Small intestine (tissue), 7 donors: ENCODE results near the gene PITRM1. TPM values are rescaled to one million over a fixed set of nuclear protein-coding genes. Genes with fewer than 3 reads are reported as not detected.

Experiments used
- DNase-seq, 2 donors: peaks; one replicate each; pipeline versions ENCODE4 v3.0.0 to v3.0.0-alpha.2; 2013
- FAIRE-seq: peaks from 2 replicates; lab custom pipeline; 2012; peaks lifted over from hg19 to GRCh38; lab: Jason Lieb, UNC
- H3K27ac ChIP-seq, 3 donors: one replicate each; pipeline ENCODE4 v1.5.1; 2013; ENCODE audit warnings: low read length in 2 of 3, mild to moderate bottlenecking in 2 of 3, control low read depth in 1 of 3, inconsistent platforms in 1 of 3, low read depth in 1 of 3, moderate library complexity in 1 of 3
- H3K27me3 ChIP-seq, 3 donors: one replicate each; pipeline ENCODE4 v1.6.1; 2013; ENCODE audit warnings: low read length in 3 of 3, inconsistent platforms in 1 of 3; ENCODE audit not compliant: control insufficient read depth in 3 of 3, insufficient read depth in 3 of 3
- H3K36me3 ChIP-seq, 3 donors: one replicate each; pipeline ENCODE4 v1.6.1; 2013; ENCODE audit warnings: low read length in 3 of 3, inconsistent platforms in 1 of 3, low read depth in 1 of 3, mild to moderate bottlenecking in 1 of 3, moderate library complexity in 1 of 3; ENCODE audit not compliant: control insufficient read depth in 3 of 3, insufficient read depth in 2 of 3
- H3K4me1 ChIP-seq, 3 donors: one replicate each; pipeline ENCODE4 v1.6.1; 2013; ENCODE audit warnings: low read length in 2 of 3, inconsistent platforms in 1 of 3, low read depth in 1 of 3, mild to moderate bottlenecking in 1 of 3, moderate library complexity in 1 of 3; ENCODE audit not compliant: control insufficient read depth in 3 of 3, insufficient read depth in 2 of 3
- H3K4me3 ChIP-seq, 3 donors: one replicate each; pipeline ENCODE4 v1.5.1; 2013; ENCODE audit warnings: low read length in 3 of 3, control low read depth in 1 of 3, inconsistent platforms in 1 of 3, low read depth in 1 of 3, mild to moderate bottlenecking in 1 of 3, moderate library complexity in 1 of 3
- H3K9me3 ChIP-seq, 2 donors: one replicate each; pipeline ENCODE4 v1.6.1; 2013; ENCODE audit warnings: low read depth in 1 of 2, low read length in 1 of 2; ENCODE audit not compliant: control insufficient read depth in 2 of 2, insufficient read depth in 1 of 2
- WGBS, 3 donors: extraction: QIAGEN DNeasy Blood & Tissue Kit; methylation state at CpG; one replicate each; pipeline ENCODE4 v1.1.7; 2013; 5-methylcytosine and 5-hydroxymethylcytosine counted together
- polyA plus RNA-seq, 4 donors: library from polyadenylated mRNA; stranded (reverse) in 3 of 4; unstranded in 1 of 4; fragments of 200-250 nt in 3 of 4; fragments of 120-200 nt in 1 of 4; gene quantifications; one replicate each; pipeline versions ENCODE4 v1.2.1 to v1.2.3, GENCODE V29; 2013
- donor health status: healthy with polysubstance abuse.
- donor health status: control.
- donor health status: control.
- donor health status: Bipolar disorder and iron deficiency.
- donor health status: healthy.

PITRM1 gene
- polyA plus RNA-seq, 4 donors: 33.1 to 51.5 (median 46.0) TPM

- Histone ChIP-seq H3K4me3 (no peak overlapping the region), H3K4me1 (peaks cover 0 to 3% (median 0%) of the 10 kb centered on the region in 3 donors), H3K27ac (no peak overlapping the region), H3K9me3 (peaks cover 0 to 11% of the 10 kb centered on the region in 2 donors), H3K36me3 (peaks cover 5 to 47% (median 17%) of the 10 kb centered on the region in 3 donors), H3K27me3 (no peaks in the 10 kb centered on the region)
- WGBS, 3 donors: 82 to 90% (median 85%) methylated on average over 32 of the region's 32 CpGs
- FAIRE-seq (no peak), DNase-seq (no peak)
Measured at GRCh38 chr10:3123571-3124411, 48.8 kb downstream of the PITRM1 start.

- DNase-seq (no peak), FAIRE-seq (no peak)
- peaks cover 5 to 48% (median 19%) of the 10 kb centered on the region in 3 donors for H3K36me3 ChIP-seq
- WGBS, 3 donors: 92 to 95% (median 94%) methylated on average over 27 of the region's 27 CpGs
- H3K9me3 ChIP-seq: peaks cover 0 to 3% of the 10 kb centered on the region in 2 donors
- no peak overlapping the region for H3K27ac ChIP-seq
- H3K4me3 ChIP-seq: no peak overlapping the region
- H3K4me1 ChIP-seq: peaks cover 0 to 3% (median 0%) of the 10 kb centered on the region in 3 donors
- H3K27me3 ChIP-seq: no peaks in the 10 kb centered on the region
Measured at GRCh38 chr10:3122486-3123205, 49.9 kb downstream of the PITRM1 start.

DNA sequence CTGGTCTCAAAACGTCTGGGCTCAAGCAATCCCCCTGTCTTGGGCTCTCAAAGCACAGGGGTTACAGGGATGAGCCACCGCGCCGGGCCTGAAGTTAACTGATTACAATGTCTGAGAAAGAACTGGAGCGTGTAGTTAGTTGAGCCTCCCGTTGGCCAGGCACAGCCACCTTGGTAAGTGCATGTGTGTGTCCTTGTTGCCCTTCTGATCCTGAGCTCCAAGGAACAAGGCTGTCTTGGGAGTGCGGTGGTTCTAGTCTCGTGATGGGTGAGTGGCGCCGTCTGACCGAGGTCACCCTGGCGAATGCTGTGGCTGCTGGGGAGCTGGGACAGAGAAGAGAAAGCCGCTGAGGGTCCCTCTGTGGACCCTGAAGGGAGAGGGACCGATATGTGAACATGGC lies 50.5 kb downstream of the PITRM1 start:
- peaks cover 9 to 53% (median 22%) of the 10 kb centered on the region in 3 donors for H3K36me3 ChIP-seq
- no peak overlapping the region for H3K4me3 ChIP-seq
- 89 to 93% (median 91%) methylated on average over 14 of the region's 14 CpGs for WGBS, 3 donors
- DNase-seq: no peak
- H3K9me3 ChIP-seq: peaks cover 0 to 1% of the 10 kb centered on the region in 2 donors
- H3K27ac ChIP-seq: no peak overlapping the region
- no peaks in the 10 kb centered on the region for H3K27me3 ChIP-seq
- no peak for FAIRE-seq
- peaks cover 0 to under 1% (median 0%) of the 10 kb centered on the region in 3 donors for H3K4me1 ChIP-seq

DNA sequence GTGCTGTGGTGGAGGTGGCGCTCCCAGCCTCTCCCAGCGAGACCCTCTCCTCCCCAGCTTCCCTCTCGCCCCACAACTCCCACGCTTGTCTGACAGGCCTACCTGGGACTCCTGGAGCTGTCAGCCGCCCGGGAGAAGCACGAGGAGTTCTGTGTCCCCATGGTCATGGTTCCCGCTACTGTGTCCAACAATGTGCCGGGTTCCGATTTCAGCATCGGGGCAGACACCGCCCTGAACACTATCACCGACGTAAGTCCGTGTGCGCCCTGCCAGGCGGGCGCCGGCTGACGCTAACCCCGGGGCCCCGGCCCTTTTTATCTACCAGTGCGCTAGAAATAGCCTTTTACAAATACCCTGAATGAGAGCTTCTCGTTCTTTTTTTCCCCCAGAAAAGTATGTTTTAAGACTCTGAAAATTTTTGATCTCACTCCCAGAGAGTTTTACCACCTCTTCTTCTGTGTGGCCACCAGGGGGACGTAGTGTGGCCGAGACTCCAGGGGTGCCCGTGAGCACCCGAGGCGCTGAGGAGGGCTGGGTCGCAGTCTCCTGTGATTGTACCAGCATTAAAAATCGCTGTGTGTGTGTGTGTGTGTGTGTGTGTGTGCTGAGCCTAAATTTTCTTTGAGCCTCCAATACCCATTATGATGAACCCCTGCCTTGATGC lies 52.7 kb downstream of the PITRM1 start:
- Histone ChIP-seq H3K27me3 (no peaks in the 10 kb centered on the region), H3K36me3 (peaks cover 11 to 58% (median 30%) of the 10 kb centered on the region in 3 donors), H3K4me1 (no peaks in the 10 kb centered on the region), H3K4me3 (no peak overlapping the region), H3K27ac (no peak overlapping the region), H3K9me3 (no peaks in the 10 kb centered on the region)
- no peak for FAIRE-seq
- no peak for DNase-seq
- 89 to 96% (median 90%) methylated on average over 31 of the region's 31 CpGs for WGBS, 3 donors

DNA sequence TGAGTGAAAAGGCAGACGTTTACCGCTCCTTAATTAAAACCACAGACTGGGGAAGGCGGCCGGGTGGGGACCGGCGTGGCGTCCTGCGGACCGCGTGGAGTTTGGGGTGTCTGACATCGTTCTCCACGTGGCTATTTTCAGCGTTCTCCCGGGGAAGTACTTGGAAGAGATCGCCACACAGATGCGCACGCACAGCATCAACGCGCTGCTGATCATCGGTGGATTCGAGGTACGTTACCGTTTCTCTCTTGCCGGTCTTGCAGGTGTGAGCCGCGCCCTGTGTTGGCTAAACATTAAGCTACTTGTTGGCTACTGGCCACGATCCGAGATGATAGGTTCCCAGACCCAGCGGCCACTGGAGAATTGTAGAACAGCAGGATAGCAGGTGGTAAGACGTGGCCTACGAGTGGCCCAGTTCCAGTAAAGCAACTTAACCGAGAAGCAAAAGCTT lies 53.9 kb downstream of the PITRM1 start:
- H3K27ac ChIP-seq: no peak overlapping the region
- WGBS, 3 donors: 52 to 81% (median 70%) methylated on average over 32 of the region's 32 CpGs
- no peak overlapping the region for H3K4me3 ChIP-seq
- DNase-seq (peak in 1 of 2 donors; percentile 50), FAIRE-seq (no peak)
- H3K4me1 ChIP-seq: no peaks in the 10 kb centered on the region
- H3K27me3 ChIP-seq: no peaks in the 10 kb centered on the region
- peaks cover 11 to 58% (median 34%) of the 10 kb centered on the region in 3 donors for H3K36me3 ChIP-seq
- no peaks in the 10 kb centered on the region for H3K9me3 ChIP-seq

- FAIRE-seq: no peak
- WGBS, 3 donors: 95 to 99% (median 96%) methylated on average over 12 of the region's 12 CpGs
- no peak for DNase-seq
- Histone ChIP-seq H3K27ac (no peak overlapping the region), H3K9me3 (no peaks in the 10 kb centered on the region), H3K27me3 (no peaks in the 10 kb centered on the region), H3K36me3 (peaks cover 15 to 57% (median 32%) of the 10 kb centered on the region in 3 donors), H3K4me1 (no peaks in the 10 kb centered on the region), H3K4me3 (no peak overlapping the region)
Measured at GRCh38 chr10:3117486-3117885, 55.1 kb downstream of the PITRM1 start.

DNA sequence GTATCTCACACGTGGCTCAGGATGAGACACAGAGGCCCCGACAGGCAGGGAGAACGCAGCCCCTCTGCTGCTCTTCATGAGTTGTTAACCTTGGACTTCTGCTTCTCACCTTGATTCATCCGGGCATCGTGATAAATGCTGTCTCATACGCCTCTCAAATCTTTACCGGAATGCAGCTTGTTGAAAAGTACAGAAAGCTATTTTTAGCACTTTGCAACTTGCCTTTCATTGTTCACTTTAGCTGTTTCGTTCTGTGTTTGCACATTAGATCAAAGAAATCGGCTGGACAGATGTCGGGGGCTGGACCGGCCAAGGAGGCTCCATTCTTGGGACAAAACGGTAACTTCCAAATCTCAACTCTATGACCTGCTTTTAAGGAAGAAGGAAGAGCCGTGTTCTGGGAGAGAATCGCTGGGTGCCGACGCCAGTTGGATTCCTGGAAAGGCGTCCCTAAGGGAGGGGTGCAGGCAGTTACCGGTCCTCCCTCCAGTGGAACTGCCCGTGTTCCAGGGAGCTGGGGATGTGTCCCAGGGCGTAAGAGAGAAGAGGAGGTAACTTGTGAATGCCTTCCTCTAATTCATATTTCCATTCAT lies 56.0 kb downstream of the PITRM1 start:
- no peak for FAIRE-seq
- H3K9me3 ChIP-seq: no peaks in the 10 kb centered on the region
- H3K27me3 ChIP-seq: no peaks in the 10 kb centered on the region
- WGBS, 3 donors: 81 to 87% (median 85%) methylated on average over 20 of the region's 20 CpGs
- no peak overlapping the region for H3K27ac ChIP-seq
- no peaks in the 10 kb centered on the region for H3K4me1 ChIP-seq
- H3K4me3 ChIP-seq: no peak overlapping the region
- H3K36me3 ChIP-seq: peaks cover 14 to 58% (median 27%) of the 10 kb centered on the region in 3 donors
- no peak for DNase-seq

- no peak for FAIRE-seq
- WGBS, 3 donors: 92 to 96% (median 92%) methylated on average over 8 of the region's 8 CpGs
- Histone ChIP-seq H3K4me1 (no peaks in the 10 kb centered on the region), H3K36me3 (peaks cover 14 to 63% (median 27%) of the 10 kb centered on the region in 3 donors), H3K9me3 (no peaks in the 10 kb centered on the region), H3K27ac (no peak overlapping the region), H3K27me3 (no peaks in the 10 kb centered on the region), H3K4me3 (no peak overlapping the region)
- no peak for DNase-seq
Measured at GRCh38 chr10:3115685-3116084, 56.9 kb downstream of the PITRM1 start.
